Stimulated activated CD8-positive, alpha-beta memory T cell treated with anti-CD3 and anti-CD28 coated beads, Interleukin-12 subunit alpha, Interleukin-12 subunit beta, amount 100 ng/mL, for 24 hours (primary cell): ENCODE results near the gene CYP4F22.
"Not testable (repeated sequence)": the region's sequence is repeated elsewhere in the genome, so short reads cannot be mapped to it uniquely, and the experiment has no call there.

Source experiments
- DNase-seq: peaks from one replicate; pipeline ENCODE4 v3.0.0-alpha.2; 2020; ENCODE audit errors: extremely low read depth

CYP4F22 gene

DNA sequence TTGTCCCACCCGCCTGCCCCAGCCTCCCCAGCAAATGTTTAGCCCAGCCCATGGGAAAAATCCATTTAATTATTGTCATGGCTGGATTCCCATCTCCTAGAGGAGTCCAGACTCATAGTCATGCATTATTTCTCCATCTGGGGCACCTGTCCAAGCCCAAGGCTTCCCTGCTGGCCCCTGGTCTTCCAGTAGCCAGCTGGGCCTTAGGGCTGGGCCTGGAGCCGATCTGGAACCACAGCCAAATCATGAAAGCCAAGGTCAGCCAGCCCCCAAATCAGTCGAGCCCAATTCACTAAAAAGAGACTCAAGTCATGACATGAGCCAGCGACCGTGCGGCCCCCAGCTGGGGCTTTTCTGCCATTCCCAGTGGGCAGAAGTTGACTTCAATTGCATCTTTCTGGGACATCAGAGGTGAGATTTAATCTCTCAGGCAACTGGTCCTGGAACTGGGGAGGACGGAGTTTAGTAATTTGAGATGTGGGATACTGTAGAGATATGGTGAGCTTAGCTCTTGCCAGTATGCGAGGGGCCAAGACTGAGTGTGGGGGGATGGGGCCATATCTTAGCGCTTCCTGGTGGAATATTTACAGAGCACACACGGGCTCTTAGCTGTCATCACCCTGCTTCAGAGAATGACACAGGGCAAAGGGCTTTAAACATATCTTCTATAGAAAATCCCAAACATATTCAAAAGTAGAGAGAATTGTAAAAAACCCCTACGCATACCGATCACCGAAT, 19.7 kb upstream of the CYP4F22 start:
- DNase-seq: no peak

- DNase-seq: no peak
These were observed 13.2 kb upstream of the CYP4F22 start for GRCh38 chr19:15495151-15495550.

DNA sequence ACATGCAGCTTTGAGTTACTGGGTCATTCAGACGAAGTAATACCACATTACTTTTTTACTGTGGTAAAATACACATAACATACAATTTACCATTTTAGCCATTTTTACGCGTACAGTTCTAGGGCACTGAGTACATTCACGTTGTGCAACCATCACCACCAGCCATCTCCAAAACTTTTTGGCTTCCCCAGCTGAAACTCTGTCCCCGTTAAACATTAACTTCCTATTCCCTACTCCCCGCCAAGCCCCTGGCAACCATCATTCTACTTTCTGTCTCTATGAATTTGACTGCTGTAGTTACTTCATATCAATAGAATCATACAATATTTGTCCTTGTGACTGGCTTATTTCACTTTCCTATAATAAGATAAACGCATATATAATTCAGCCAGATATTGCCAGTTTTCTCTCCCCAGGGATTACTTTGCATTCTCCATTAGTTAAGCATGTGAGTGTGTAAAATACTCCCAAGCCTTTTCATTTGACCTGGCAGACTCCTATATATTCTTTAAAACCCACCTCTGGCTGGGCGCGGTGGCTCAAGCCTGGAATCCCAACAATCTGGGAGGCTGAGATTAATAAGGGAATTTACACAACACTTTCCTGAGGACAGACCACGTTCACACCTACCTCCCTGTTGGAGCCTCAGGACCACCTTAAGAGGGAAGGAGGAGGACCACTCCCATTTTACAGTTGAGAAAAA, 10.0 kb upstream of the CYP4F22 start:
- no peak for DNase-seq

- no peak for DNase-seq
These were observed 9.4 kb upstream of the CYP4F22 start for GRCh38 chr19:15498910-15499309.

DNA sequence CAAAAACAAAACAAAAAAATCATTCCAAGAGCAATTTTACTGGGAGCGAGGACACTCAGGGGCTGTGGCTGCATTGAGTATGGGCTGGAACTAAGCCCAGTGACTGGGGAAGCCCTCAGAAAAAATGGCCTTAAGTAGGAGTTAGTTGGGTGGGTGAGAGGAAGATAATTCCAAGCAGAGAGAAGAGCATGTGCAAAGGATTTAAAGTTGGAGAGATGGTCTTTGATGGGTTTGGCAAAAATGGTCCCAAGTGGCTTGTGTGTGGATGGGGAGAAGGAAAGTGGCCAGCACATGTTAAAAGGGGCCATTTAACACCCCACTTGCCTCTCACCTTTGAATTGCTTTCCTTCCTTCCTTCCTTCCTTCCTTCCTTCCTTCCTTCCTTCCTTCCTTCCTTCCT, 6.7 kb upstream of the CYP4F22 start:
- no peak for DNase-seq

DNA sequence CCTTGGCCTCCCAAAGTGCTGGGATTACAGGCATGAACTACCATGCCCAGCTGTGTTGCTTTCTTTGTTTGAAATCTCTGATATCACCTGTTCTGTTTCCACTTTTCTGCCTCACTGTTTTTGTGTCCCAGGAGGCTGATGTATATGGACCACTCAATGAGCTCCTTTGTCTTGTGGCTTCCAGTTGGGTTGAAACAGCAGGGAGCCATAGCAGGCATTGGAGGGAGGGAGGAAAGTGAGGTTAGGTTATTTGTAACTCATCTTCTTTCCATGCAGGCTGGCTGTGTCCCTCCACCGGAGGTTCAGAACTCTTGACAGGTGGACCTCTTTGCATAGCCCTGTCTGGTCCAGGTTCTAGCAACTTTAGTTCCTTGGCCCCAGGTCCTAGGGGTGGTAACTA, 6.1 kb upstream of the CYP4F22 start:
- DNase-seq: no peak

DNA sequence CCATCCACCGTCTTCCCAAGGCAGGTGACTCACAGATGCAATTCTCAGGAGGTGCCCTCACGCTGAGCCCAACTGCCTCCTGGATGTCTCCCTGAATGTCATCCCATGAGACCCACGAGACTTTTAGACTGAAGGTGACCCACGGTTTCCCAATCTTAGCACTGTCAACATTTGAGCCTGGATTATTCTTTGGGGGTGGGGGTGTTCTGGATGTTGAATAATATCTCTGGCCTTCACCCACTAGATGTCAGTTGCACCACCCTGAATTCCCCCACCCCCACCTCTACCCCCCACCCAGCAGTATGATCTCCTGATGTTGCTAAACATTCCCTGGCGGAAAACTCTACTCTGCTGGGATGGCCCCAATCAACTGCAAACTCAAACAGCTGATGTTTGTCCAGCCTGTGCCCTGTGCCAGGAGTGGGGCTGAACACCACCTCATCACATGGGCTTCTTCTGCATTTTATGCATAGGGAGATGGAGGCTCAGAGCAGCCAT, 2.2 kb upstream of the CYP4F22 start:
- no peak for DNase-seq

DNA sequence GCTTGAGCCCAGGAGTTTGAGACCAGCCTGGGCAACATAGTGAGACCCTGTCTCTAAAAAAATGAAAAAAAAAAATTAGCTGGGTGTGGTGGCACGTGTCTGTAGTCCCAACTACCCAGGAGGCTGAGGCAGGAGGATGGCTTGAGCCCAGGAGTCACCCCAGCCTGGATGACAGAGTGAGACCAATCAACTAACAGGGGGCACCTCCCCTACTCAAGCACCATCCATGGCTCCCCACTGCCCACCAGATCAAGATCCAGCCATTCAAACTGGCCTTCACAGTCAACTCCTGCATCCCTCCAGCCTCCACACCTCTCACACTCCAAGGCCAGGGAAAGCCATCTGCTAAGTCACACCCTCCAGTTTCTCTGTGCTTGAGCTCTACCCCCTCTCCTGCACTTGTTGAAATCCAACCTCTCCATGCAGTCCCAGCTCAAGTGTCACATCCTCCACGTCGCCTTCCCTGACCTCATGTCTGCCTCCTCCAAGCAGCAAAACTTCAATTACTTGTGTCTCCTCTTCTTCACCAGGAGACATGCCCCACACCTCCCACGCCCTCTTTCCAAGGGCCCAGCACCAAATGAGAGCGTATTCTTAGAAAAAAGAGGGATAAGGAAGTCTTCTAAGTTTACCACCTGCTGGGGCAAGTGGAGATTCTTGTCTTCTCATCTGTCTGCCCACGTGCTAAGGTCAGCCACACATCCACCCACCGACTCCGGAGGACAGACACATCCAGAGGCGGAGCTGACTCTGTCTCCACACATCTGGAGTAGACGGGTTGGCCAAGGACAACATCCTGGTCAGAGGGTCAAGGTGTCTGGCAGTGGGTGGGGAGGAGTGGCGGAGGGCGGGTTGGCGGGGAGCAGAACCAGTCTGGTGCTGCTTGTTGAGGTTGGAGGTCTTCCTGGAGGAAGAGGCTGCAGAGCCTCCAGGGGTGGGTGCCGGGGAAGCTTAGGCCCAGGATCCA, 974 bp upstream of the CYP4F22 start:
- no peak for DNase-seq

GRCh38 chr19:15511671-15512424, 3.5 kb downstream of the CYP4F22 start:
- DNase-seq: no peak

- not testable (repeated sequence) for DNase-seq
These were observed 6.9 kb downstream of the CYP4F22 start for GRCh38 chr19:15515227-15515625.

DNA sequence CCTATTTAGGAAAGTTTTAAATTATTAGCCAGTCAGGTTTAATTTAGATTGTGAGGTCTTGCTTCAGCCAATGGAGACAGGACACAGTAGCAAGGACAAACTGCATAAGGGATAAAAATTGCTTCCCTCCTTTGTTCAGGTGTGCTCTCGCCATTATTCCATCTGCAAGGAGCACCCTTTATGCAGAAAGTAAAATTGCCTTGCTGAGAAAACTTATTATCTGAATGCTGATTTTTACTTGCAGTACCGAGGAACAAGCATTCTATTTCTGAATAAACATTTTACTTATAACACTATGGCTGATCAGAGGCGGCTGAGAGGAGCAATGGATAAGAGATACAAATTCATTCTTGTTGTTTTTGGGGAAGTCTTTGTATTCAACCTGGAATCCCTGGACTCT, 8.0 kb downstream of the CYP4F22 start:
- DNase-seq: no peak

DNA sequence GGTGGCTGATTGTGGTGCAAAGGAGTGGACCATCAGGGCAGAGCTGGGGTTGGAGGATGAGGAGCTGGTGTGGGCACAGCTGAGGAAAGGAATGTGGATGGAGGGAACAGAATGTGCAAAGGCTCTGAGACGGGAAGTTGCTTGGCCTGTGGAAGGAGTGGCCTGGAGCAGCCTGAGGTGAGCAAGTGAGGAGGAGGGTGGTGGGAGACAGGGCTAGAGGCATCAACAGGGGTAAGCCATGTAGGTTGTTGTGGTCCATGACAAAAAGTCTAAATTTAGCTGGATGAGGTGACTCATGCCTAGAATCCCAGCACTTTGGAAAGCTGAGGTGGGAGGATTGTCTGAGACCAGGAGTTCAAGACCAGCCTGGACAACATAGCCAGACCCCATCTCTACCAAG, 9.5 kb downstream of the CYP4F22 start:
- no peak for DNase-seq

- DNase-seq: no peak
These were observed 11.2 kb downstream of the CYP4F22 start for GRCh38 chr19:15519433-15519976.

- no peak for DNase-seq
These were observed 16.5 kb downstream of the CYP4F22 start for GRCh38 chr19:15524781-15525180.

- no peak for DNase-seq
These were observed 17.0 kb downstream of the CYP4F22 start for GRCh38 chr19:15525291-15525690.

GRCh38 chr19:15526408-15526807, 18.1 kb downstream of the CYP4F22 start:
- no peak for DNase-seq

DNA sequence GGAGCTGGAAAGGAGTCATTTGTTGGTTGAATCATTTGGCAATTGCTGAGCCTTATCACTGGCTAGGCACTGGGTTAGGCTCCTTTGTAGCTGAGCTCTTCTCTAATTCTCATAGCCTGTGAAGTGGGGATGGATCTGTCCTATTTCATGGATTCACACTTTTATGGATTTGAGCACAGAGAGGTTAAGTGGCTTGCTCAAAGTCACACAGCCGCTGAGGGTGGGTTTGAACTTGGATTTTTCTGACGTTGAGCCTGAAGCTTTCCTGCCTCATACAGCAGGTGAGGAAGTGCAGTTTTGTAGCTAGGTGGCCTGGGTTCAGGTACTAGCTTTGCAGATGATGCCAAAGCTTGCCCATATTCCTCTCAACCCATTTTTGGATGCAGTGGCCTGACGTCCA, 19.4 kb downstream of the CYP4F22 start:
- no peak for DNase-seq

- no peak for DNase-seq
These were observed 21.5 kb downstream of the CYP4F22 start for GRCh38 chr19:15529774-15530372.

GRCh38 chr19:15532779-15533521, 24.6 kb downstream of the CYP4F22 start:
- DNase-seq: no peak

- DNase-seq: not testable (repeated sequence)
These were observed 25.2 kb downstream of the CYP4F22 start for GRCh38 chr19:15533522-15533830.
